ENCODE results near the gene HSD17B4. TPM values are rescaled to one million over a fixed set of nuclear protein-coding genes. Genes with fewer than 3 reads are reported as not detected.
"Not testable (repeated sequence)": the region's sequence is repeated elsewhere in the genome, so short reads cannot be mapped to it uniquely, and the experiment has no call there.

HSD17B4 gene
- total RNA-seq, 1 donor from 2014 or later, result 160 TPM

DNA sequence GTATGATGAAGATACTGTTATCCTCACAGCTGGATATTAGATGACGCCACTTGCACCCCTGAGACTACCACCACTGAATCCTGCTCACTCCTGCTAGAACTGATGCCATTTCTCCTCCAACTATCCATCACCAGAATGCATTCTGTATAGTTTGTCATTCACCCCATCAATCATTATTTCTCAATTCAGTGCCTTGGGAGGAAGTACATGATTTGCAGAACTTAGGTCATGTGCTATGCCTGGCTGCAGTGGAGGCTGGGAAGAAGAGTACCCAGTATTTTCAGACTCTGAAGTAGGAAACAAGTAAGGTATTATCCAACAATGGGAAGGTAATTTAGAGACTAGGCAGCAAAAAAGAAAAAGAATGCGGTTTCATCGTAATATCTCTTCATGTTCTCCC is 26.2 kb upstream of the HSD17B4 start:
- Mint-ChIP-seq H3K27ac (ENCODE audit: unreplicated experiment) (no peak overlapping the region), H3K4me1 (ENCODE audit: unreplicated experiment) (peaks cover 21% of the 10 kb centered on the region)

GRCh38 chr5:119427060-119427459 is 25.2 kb upstream of the HSD17B4 start:
- Mint-ChIP-seq H3K4me1 (ENCODE audit: unreplicated experiment) (peaks cover 21% of the 10 kb centered on the region), H3K27me3 (ENCODE audit: unreplicated experiment) (peaks cover 3% of the 10 kb centered on the region), H3K4me3 (ENCODE audit: unreplicated experiment) (no peak overlapping the region), H3K9me3 (ENCODE audit: unreplicated experiment) (no peaks in the 10 kb centered on the region), H3K36me3 (ENCODE audit: low read depth, unreplicated experiment) (no peaks in the 10 kb centered on the region), H3K27ac (ENCODE audit: unreplicated experiment) (peak overlapping the region; percentile 82)
- no peak for DNase-seq (ENCODE audit: low spot score)
- TF ChIP-seq CTCF (IDR thresholded peaks at IDR 0.05; ENCODE audit: unreplicated experiment), result no peak

More for the DNA sequence above, 26.2 kb upstream of the HSD17B4 start:
- H3K4me3 Mint-ChIP-seq (ENCODE audit: unreplicated experiment), result no peak overlapping the region
- DNase-seq (ENCODE audit: low spot score), result no peak
- TF ChIP-seq CTCF (IDR thresholded peaks at IDR 0.05; ENCODE audit: unreplicated experiment), result no peak
- H3K9me3 Mint-ChIP-seq (ENCODE audit: unreplicated experiment), result no peaks in the 10 kb centered on the region
- H3K27me3 Mint-ChIP-seq (ENCODE audit: unreplicated experiment), result peaks cover 3% of the 10 kb centered on the region
- no peaks in the 10 kb centered on the region for H3K36me3 Mint-ChIP-seq (ENCODE audit: low read depth, unreplicated experiment)

- not testable (repeated sequence) for H3K4me3 Mint-ChIP-seq (ENCODE audit: unreplicated experiment); H3K36me3 Mint-ChIP-seq (ENCODE audit: low read depth, unreplicated experiment); H3K27me3 Mint-ChIP-seq (ENCODE audit: unreplicated experiment); DNase-seq (ENCODE audit: low spot score); H3K9me3 Mint-ChIP-seq (ENCODE audit: unreplicated experiment)
- peaks cover 21% of the 10 kb centered on the region for H3K4me1 Mint-ChIP-seq (ENCODE audit: unreplicated experiment)
- H3K27ac Mint-ChIP-seq (ENCODE audit: unreplicated experiment), result peak overlapping the region; percentile 82
Observed at GRCh38 chr5:119427596-119427995, 24.7 kb upstream of the HSD17B4 start.

- H3K9me3 Mint-ChIP-seq (ENCODE audit: unreplicated experiment); H3K27me3 Mint-ChIP-seq (ENCODE audit: unreplicated experiment); H3K4me3 Mint-ChIP-seq (ENCODE audit: unreplicated experiment); DNase-seq (ENCODE audit: low spot score); H3K36me3 Mint-ChIP-seq (ENCODE audit: low read depth, unreplicated experiment): not testable (repeated sequence)
- peaks cover 21% of the 10 kb centered on the region for H3K4me1 Mint-ChIP-seq (ENCODE audit: unreplicated experiment)
- peak overlapping the region; percentile 82 for H3K27ac Mint-ChIP-seq (ENCODE audit: unreplicated experiment)
Observed at GRCh38 chr5:119428166-119428565, 24.1 kb upstream of the HSD17B4 start.

- not testable (repeated sequence) for H3K36me3 Mint-ChIP-seq (ENCODE audit: low read depth, unreplicated experiment); H3K9me3 Mint-ChIP-seq (ENCODE audit: unreplicated experiment); H3K4me3 Mint-ChIP-seq (ENCODE audit: unreplicated experiment); H3K27me3 Mint-ChIP-seq (ENCODE audit: unreplicated experiment); DNase-seq (ENCODE audit: low spot score)
- peak overlapping the region; percentile 82 for H3K27ac Mint-ChIP-seq (ENCODE audit: unreplicated experiment)
- peaks cover 21% of the 10 kb centered on the region for H3K4me1 Mint-ChIP-seq (ENCODE audit: unreplicated experiment)
Observed at GRCh38 chr5:119428574-119428973, 23.7 kb upstream of the HSD17B4 start.

DNA sequence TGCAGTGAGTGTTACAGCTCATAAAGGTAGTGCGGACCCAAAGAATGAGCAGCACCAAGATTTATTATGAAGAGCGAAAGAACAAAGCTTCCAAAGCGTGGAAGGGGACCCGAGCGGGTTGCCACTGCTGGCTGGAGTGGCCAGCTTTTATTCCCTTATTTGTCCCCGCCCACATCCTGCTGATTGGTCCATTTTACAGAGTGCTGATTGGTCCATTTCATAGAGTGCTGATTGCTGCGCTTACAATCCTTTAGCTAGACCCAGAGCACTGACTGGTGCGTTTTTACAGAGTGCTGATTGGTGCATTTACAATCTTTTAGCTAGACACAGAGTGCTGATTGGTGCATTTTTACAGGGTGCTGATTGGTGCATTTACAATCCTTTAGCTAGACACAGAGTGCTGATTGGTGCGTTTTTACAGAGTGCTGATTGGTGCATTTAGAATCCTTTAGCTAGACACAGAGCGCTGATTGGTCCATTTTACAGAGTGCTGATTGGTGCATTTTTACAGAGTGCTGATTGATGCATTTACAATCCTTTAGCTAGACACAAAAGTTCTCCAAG is 19.5 kb upstream of the HSD17B4 start:
- H3K9me3 Mint-ChIP-seq (ENCODE audit: unreplicated experiment); H3K4me3 Mint-ChIP-seq (ENCODE audit: unreplicated experiment); H3K36me3 Mint-ChIP-seq (ENCODE audit: low read depth, unreplicated experiment); H3K27ac Mint-ChIP-seq (ENCODE audit: unreplicated experiment); H3K27me3 Mint-ChIP-seq (ENCODE audit: unreplicated experiment); H3K4me1 Mint-ChIP-seq (ENCODE audit: unreplicated experiment); DNase-seq (ENCODE audit: low spot score): not testable (repeated sequence)

DNA sequence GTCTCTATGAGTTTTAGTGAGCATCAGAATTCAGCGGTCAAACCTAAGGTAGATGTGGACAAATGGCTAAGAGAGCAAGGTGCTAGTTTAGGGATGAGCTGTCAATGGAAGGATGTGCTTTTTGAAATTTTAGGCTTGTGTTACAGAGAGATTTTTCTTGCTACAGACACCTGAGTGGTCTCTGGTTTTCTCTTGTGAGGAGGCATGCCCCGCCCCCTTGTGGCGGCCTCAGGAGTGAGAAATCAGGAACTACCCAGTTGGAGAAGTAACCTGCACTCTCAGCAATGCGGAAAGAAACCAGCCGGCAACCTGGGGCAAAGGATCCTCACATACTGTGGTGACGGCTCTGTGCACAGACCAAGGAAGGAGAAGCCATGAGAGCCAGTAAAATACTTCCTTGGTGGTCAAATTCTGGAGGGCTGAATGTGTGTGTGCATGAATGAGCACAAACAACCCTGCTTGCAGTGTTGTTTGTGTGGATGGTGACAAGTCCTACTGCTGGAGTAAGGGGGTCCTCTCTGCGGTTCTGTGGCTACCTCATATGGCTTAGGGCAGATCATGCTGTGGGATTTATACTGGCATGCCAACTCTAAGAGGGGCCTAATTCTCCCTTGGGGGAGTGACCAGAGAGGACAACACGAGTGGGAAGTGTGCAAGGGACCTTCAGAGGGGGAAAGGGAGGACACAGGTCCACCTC is 16.7 kb upstream of the HSD17B4 start:
- Mint-ChIP-seq H3K9me3 (ENCODE audit: unreplicated experiment) (no peaks in the 10 kb centered on the region), H3K4me3 (ENCODE audit: unreplicated experiment) (no peak overlapping the region), H3K27me3 (ENCODE audit: unreplicated experiment) (peaks cover 1% of the 10 kb centered on the region), H3K4me1 (ENCODE audit: unreplicated experiment) (peaks cover 4% of the 10 kb centered on the region), H3K27ac (ENCODE audit: unreplicated experiment) (no peak overlapping the region), H3K36me3 (ENCODE audit: low read depth, unreplicated experiment) (peaks cover 5% of the 10 kb centered on the region)
- DNase-seq (ENCODE audit: low spot score), result peak; percentile 61
- peak; percentile 52 for TF ChIP-seq CTCF (IDR thresholded peaks at IDR 0.05; ENCODE audit: unreplicated experiment)

DNA sequence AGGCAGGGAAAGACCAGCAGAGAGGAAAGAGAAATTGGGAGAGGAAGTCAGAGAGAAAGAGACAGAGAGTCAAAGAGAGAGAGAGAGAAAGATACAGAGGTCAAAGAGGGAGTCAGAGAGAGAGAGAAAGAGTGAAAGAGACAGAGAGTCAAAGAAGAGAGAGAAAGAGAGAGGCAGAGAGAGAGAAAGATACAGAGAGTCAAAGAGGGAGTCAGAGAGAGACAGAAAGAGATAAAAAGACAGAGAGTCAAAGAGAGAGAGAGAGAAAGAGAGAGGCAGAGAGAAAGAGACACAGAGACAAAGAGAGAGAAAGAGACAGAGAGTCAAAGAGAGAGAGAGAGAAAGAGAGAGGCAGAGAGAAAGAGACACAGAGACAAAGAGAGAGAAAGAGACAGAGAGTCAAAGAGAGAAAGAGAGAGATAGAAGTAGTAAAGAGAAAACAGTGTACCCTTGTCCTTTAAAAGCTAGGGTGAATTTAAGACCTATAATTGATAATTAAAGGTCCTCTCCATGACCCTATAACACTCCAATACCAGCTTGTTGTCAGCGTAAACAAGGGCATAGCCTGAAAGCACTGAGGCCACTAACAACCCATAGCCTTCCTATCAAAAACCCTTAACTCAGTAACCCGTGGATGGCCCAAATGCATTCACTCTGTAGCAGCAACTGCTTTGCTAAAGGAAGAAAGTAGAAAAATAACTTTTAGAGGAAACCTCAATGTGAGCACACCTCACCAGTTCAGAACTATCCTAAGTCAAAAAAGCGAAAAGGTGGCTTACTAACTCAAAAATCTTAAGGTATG is 14.3 kb upstream of the HSD17B4 start:
- not testable (repeated sequence) for H3K9me3 Mint-ChIP-seq (ENCODE audit: unreplicated experiment); H3K27me3 Mint-ChIP-seq (ENCODE audit: unreplicated experiment); H3K4me1 Mint-ChIP-seq (ENCODE audit: unreplicated experiment); H3K27ac Mint-ChIP-seq (ENCODE audit: unreplicated experiment); DNase-seq (ENCODE audit: low spot score); H3K36me3 Mint-ChIP-seq (ENCODE audit: low read depth, unreplicated experiment); H3K4me3 Mint-ChIP-seq (ENCODE audit: unreplicated experiment)

DNA sequence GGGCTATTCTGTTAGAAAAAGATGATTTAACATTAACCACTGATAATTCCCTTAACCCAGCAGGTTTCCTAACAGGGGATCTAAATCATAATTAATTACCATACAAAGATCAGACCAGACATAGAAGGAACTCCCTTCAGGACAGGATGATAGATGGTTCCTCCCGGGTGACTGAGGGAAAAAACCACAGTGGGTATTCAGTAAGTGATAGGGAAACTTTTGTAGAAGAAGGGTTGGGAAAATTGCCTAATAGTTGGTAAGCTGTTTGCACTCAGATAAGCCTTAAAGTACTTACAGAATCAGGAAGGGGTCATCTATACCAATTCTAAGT is 13.7 kb upstream of the HSD17B4 start:
- H3K27me3 Mint-ChIP-seq (ENCODE audit: unreplicated experiment); DNase-seq (ENCODE audit: low spot score); H3K4me3 Mint-ChIP-seq (ENCODE audit: unreplicated experiment); H3K9me3 Mint-ChIP-seq (ENCODE audit: unreplicated experiment); H3K4me1 Mint-ChIP-seq (ENCODE audit: unreplicated experiment); H3K27ac Mint-ChIP-seq (ENCODE audit: unreplicated experiment); H3K36me3 Mint-ChIP-seq (ENCODE audit: low read depth, unreplicated experiment): not testable (repeated sequence)

All from endothelial cell (in vitro differentiated cells).